NCI-H510A (cell line): ENCODE measurements around the gene CMIP.
"Not testable (repeated sequence)": the region's sequence is repeated elsewhere in the genome, so short reads cannot be mapped to it uniquely, and the experiment has no call there.

Source experiments
- DNase-seq: peaks from one replicate; lab custom pipeline; 2025; lab: John Stamatoyannopoulos, UW

The CMIP gene

GRCh38 chr16:81517629-81518438 lies 73.2 kb downstream of the CMIP start:
- no peak for DNase-seq

GRCh38 chr16:81518439-81518757 lies 73.8 kb downstream of the CMIP start:
- no peak for DNase-seq

- no peak for DNase-seq
These were observed 74.9 kb downstream of the CMIP start for GRCh38 chr16:81519301-81520150.

GRCh38 chr16:81520151-81520470 lies 75.5 kb downstream of the CMIP start:
- no peak for DNase-seq

GRCh38 chr16:81520560-81521135 lies 76.0 kb downstream of the CMIP start:
- no peak for DNase-seq

- no peak for DNase-seq
These were observed 76.6 kb downstream of the CMIP start for GRCh38 chr16:81521141-81521626.

GRCh38 chr16:81522108-81522701 lies 77.6 kb downstream of the CMIP start:
- DNase-seq = peak; percentile 34

GRCh38 chr16:81522851-81523250 lies 78.2 kb downstream of the CMIP start:
- not testable (repeated sequence) for DNase-seq

GRCh38 chr16:81523387-81524115 lies 78.9 kb downstream of the CMIP start:
- no peak for DNase-seq

- DNase-seq = no peak
These were observed 79.8 kb downstream of the CMIP start for GRCh38 chr16:81524382-81524781.

GRCh38 chr16:81524885-81525284 lies 80.3 kb downstream of the CMIP start:
- not testable (repeated sequence) for DNase-seq

GRCh38 chr16:81526199-81526598 lies 81.6 kb downstream of the CMIP start:
- no peak for DNase-seq

- DNase-seq = no peak
These were observed 82.3 kb downstream of the CMIP start for GRCh38 chr16:81526935-81527334.

- no peak for DNase-seq
These were observed 83.0 kb downstream of the CMIP start for GRCh38 chr16:81527477-81528178.

- DNase-seq = no peak
These were observed 83.6 kb downstream of the CMIP start for GRCh38 chr16:81528256-81528655.

GRCh38 chr16:81530296-81530721 lies 85.7 kb downstream of the CMIP start:
- DNase-seq = no peak

GRCh38 chr16:81530814-81531213 lies 86.2 kb downstream of the CMIP start:
- DNase-seq = no peak

- DNase-seq = no peak
These were observed 86.8 kb downstream of the CMIP start for GRCh38 chr16:81531419-81531821.

GRCh38 chr16:81532491-81533174 lies 88.0 kb downstream of the CMIP start:
- no peak for DNase-seq

- DNase-seq = no peak
These were observed 88.5 kb downstream of the CMIP start for GRCh38 chr16:81533175-81533507.
